Measurements from ENCODE around the gene FAM240A.

The FAM240A gene

DNA sequence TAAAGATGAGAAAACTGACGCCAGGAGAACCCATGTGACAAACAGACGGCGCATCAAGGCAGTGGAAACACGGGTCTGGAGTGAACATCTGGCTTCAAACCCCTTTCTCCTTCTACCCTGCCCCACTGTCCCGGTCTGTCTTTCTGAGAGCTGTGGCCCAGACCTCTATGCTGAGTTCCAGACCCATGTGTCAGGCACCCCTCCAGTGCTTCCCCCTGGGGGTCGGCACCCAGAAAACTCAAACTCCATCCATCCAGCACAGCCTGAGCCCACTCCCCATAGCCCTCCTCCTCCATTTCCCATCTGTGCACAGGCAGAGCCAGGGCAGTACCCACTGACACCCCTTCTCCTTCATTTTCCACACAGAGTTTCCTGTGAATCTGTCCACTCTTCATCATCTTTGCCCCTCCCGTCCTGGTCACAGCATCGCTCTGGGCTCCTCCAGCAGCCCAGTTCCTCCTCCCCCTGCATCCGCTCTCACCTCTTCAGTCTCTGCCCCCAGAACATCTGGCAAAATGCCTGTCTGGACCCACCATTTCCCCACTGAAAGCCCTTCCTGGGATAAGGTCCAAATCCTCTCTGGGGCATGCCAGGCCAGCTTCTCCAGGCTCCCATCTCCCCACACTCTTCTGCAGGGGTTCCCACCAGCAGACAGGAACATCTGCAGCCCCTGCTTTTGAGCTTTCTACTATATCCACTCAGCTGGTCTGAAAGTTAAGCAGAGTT, 2.9 kb downstream of the FAM240A start:
- Histone ChIP-seq H3K27me3 (ENCODE audit: control insufficient read depth in 1 of 2, insufficient read depth in 2 of 2, low read length in 2 of 2) (no peaks in the 10 kb centered on the region), H3K4me1 (ENCODE audit: insufficient read depth, low read length) (no peaks in the 10 kb centered on the region), H3K9ac (ENCODE audit: low read length) (no peak overlapping the region), H3K27ac (ENCODE audit: low read depth, low read length) (no peak overlapping the region), H3K9me3 (ENCODE audit: low read length) (no peaks in the 10 kb centered on the region), H3K4me3 (ENCODE audit: low read depth in 1 of 2, low read length in 2 of 2) (no peak overlapping the region), H3K36me3 (ENCODE audit: insufficient read depth, low read length) (no peaks in the 10 kb centered on the region)

DNA sequence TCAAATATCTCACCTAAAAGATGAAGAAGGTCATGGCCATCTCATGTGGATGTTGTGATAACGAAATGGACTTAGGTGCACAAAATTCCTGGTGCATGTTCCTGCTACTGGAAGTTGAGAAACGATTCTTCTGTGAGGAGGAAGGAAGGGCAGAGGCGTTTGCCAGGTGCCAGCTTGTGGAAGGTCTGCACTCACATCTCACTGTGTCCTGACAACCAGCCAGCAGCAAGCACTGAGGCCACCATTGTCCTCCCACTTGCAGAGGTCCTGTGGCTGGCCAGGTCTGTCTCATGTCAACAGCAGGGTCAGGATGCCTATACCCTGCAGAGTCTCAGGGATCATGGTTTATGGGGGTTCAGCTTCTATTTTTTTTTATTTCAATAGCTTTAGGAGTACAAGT, 3.7 kb downstream of the FAM240A start:
- Histone ChIP-seq H3K36me3 (ENCODE audit: insufficient read depth, low read length) (no peaks in the 10 kb centered on the region), H3K4me3 (ENCODE audit: low read depth in 1 of 2, low read length in 2 of 2) (no peak overlapping the region), H3K4me1 (ENCODE audit: insufficient read depth, low read length) (no peaks in the 10 kb centered on the region), H3K27ac (ENCODE audit: low read depth, low read length) (no peak overlapping the region), H3K9me3 (ENCODE audit: low read length) (no peaks in the 10 kb centered on the region), H3K27me3 (ENCODE audit: control insufficient read depth in 1 of 2, insufficient read depth in 2 of 2, low read length in 2 of 2) (no peaks in the 10 kb centered on the region), H3K9ac (ENCODE audit: low read length) (no peak overlapping the region)

DNA sequence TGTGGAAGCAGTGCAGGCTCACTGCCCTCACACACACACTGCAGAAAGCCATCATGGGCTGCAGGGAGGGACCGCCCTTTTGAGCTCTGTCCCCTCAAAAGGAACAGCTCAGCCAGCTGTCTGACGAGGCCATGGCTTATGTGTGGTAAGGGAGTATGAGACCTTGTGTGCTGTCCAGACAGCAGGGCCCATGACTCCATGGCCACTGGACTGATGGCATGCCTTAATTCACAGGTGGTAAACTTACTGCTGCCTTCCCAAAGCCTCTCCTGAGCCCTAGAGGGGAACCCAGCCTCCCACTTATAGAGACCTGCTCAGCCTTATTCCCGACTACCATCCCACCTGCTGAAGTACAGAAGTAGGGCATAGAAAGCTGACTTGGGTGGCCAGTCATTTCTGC, 5.6 kb downstream of the FAM240A start:
- Histone ChIP-seq H3K9me3 (ENCODE audit: low read length) (no peaks in the 10 kb centered on the region), H3K4me3 (ENCODE audit: low read depth in 1 of 2, low read length in 2 of 2) (no peak overlapping the region), H3K9ac (ENCODE audit: low read length) (no peak overlapping the region), H3K4me1 (ENCODE audit: insufficient read depth, low read length) (no peaks in the 10 kb centered on the region), H3K36me3 (ENCODE audit: insufficient read depth, low read length) (no peaks in the 10 kb centered on the region), H3K27ac (ENCODE audit: low read depth, low read length) (no peak overlapping the region), H3K27me3 (ENCODE audit: control insufficient read depth in 1 of 2, insufficient read depth in 2 of 2, low read length in 2 of 2) (no peaks in the 10 kb centered on the region)

DNA sequence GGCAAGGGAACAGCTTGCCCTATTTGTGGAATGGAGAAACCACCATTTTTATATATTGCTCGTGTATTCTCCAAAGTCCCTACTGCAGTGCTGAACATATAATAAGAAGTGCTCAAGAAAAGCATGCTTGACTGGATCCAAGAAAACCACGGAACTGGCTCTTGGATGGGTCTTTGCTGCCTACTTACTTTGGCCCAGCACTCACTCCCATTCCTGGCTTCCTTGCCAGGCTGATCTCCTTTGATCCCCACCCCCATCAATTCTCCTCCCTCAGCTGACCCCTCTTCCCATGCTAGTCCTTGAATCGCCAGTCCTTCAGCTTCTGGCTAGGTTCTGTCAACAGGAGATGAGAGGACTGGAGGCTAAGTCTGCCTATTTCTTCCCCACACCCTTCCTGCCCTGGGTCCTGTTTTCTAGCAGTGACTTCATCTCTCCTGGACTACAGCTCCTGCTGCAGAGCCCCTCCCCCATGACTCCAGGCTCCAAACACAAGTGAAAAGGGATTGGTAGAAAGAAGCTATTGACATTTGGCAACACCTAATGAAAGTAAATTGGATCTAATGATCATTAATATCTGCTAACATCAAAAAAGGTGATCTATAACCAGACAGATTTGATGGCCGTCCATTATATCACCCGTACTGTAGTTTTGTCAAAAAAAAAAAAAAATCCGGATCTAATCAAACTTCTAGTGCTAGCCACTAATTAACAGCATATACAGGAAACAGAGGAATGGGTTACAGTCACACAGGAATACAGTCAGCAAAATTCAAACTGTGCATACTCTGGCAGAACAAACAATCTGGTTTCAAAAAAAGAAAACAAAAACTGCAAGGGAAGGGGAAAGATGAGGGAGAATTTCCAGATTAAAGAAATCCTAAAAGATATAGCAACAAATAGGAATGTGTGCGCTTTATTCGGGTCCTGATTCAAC, 7.8 kb downstream of the FAM240A start:
- no peaks in the 10 kb centered on the region for H3K27me3 ChIP-seq (ENCODE audit: control insufficient read depth in 1 of 2, insufficient read depth in 2 of 2, low read length in 2 of 2)
- no peak overlapping the region for H3K27ac ChIP-seq (ENCODE audit: low read depth, low read length)
- no peaks in the 10 kb centered on the region for H3K36me3 ChIP-seq (ENCODE audit: insufficient read depth, low read length)
- no peak overlapping the region for H3K9ac ChIP-seq (ENCODE audit: low read length)
- no peaks in the 10 kb centered on the region for H3K9me3 ChIP-seq (ENCODE audit: low read length)
- H3K4me3 ChIP-seq (ENCODE audit: low read depth in 1 of 2, low read length in 2 of 2): no peak overlapping the region
- no peaks in the 10 kb centered on the region for H3K4me1 ChIP-seq (ENCODE audit: insufficient read depth, low read length)

DNA sequence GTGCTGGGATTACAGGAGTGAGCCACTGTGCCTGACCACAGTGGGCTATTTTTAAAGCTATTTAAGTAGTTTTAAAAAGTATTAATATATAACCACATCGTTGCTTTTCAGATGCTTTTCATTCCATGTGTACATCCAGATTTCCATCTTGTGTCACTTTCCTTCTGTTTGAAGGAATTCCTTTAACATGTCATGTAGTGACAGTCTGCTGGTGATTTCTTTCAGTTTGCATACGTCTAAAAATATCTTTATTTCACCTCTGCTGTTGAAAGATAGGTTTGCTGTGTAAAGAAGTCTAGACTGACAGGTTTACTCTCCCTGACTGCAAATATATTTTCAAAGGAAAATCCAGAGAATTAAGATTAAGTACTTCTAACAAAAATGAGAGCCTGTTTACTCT, 12.2 kb downstream of the FAM240A start:
- no peaks in the 10 kb centered on the region for H3K36me3 ChIP-seq (ENCODE audit: insufficient read depth, low read length)
- H3K27me3 ChIP-seq (ENCODE audit: control insufficient read depth in 1 of 2, insufficient read depth in 2 of 2, low read length in 2 of 2): no peaks in the 10 kb centered on the region
- no peaks in the 10 kb centered on the region for H3K9me3 ChIP-seq (ENCODE audit: low read length)
- peaks cover 6% of the 10 kb centered on the region for H3K4me1 ChIP-seq (ENCODE audit: insufficient read depth, low read length)
- no peak overlapping the region for H3K9ac ChIP-seq (ENCODE audit: low read length)
- no peak overlapping the region for H3K27ac ChIP-seq (ENCODE audit: low read depth, low read length)
- H3K4me3 ChIP-seq (ENCODE audit: low read depth in 1 of 2, low read length in 2 of 2): no peak overlapping the region

DNA sequence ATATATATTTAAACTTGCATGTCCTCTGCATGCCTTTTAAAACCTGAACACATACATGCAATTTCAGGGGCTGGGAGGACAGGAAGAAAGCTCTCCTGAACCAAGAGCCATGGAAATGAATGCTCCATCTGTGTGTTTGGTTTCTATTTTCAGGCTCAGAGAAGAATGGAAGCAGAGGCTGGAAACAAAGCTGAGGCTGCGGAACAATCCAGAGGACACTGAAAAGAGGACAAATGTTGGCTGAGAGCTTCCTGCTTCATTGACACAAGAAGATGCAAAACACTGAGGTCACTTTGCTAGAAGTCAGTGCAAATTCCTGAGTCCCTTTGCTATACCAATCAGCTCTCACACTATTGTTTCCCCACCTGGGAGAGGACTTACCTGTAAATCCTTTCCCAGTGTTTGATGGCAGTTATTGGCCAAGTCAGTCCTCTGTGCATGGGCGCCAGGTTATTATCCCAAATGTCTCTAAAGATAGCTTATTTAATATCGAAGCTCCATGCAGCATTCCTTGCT, 12.7 kb downstream of the FAM240A start:
- no peaks in the 10 kb centered on the region for H3K36me3 ChIP-seq (ENCODE audit: insufficient read depth, low read length)
- H3K9me3 ChIP-seq (ENCODE audit: low read length): no peaks in the 10 kb centered on the region
- no peak overlapping the region for H3K9ac ChIP-seq (ENCODE audit: low read length)
- H3K4me3 ChIP-seq (ENCODE audit: low read depth in 1 of 2, low read length in 2 of 2): no peak overlapping the region
- no peaks in the 10 kb centered on the region for H3K27me3 ChIP-seq (ENCODE audit: control insufficient read depth in 1 of 2, insufficient read depth in 2 of 2, low read length in 2 of 2)
- no peak overlapping the region for H3K27ac ChIP-seq (ENCODE audit: low read depth, low read length)
- H3K4me1 ChIP-seq (ENCODE audit: insufficient read depth, low read length): peaks cover 8% of the 10 kb centered on the region

DNA sequence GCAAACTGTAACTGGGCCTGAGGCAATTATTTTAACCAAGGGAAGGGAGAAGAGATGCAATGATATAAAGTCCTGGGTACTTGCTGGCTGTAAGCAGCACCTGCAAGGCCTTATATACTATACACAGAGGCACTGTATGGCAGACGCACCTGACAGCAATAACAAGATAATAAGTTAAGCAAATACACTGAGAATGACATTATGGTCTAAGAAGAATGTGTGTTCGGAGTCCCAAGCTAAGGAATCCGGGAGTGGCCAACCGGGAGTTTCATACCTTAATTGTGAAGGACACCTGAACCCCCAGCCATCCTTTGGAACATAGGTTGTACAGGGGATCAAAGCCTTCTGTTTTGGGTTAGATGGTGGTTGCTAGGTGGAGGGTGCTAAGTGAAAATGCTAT, 13.7 kb downstream of the FAM240A start:
- H3K4me3 ChIP-seq (ENCODE audit: low read depth in 1 of 2, low read length in 2 of 2): no peak overlapping the region
- no peak overlapping the region for H3K27ac ChIP-seq (ENCODE audit: low read depth, low read length)
- H3K36me3 ChIP-seq (ENCODE audit: insufficient read depth, low read length): no peaks in the 10 kb centered on the region
- no peaks in the 10 kb centered on the region for H3K9me3 ChIP-seq (ENCODE audit: low read length)
- H3K9ac ChIP-seq (ENCODE audit: low read length): no peak overlapping the region
- H3K4me1 ChIP-seq (ENCODE audit: insufficient read depth, low read length): peaks cover 8% of the 10 kb centered on the region
- H3K27me3 ChIP-seq (ENCODE audit: control insufficient read depth in 1 of 2, insufficient read depth in 2 of 2, low read length in 2 of 2): no peaks in the 10 kb centered on the region

DNA sequence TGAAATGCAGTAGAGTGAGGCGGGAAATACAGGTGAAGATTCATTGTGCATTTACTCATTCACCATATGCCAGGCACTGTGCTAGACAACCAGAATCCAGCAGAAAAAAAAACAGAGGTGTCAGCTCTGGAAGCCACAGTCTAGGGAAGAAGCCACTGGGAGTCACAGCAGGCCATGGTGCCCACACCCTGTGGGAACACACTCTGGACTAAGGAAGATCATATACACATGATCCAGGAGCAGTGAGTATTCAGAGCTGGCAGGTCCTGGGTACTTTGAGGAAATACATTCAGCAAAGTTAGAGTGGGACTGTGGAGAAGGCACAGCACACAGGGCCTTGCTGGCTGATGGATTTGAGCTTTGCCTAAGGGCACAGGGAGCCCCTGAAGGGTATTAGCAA, 14.8 kb downstream of the FAM240A start:
- Histone ChIP-seq H3K27me3 (ENCODE audit: control insufficient read depth in 1 of 2, insufficient read depth in 2 of 2, low read length in 2 of 2) (no peaks in the 10 kb centered on the region), H3K9ac (ENCODE audit: low read length) (no peak overlapping the region), H3K9me3 (ENCODE audit: low read length) (no peaks in the 10 kb centered on the region), H3K27ac (ENCODE audit: low read depth, low read length) (no peak overlapping the region), H3K4me1 (ENCODE audit: insufficient read depth, low read length) (peaks cover 8% of the 10 kb centered on the region), H3K4me3 (ENCODE audit: low read depth in 1 of 2, low read length in 2 of 2) (no peak overlapping the region), H3K36me3 (ENCODE audit: insufficient read depth, low read length) (no peaks in the 10 kb centered on the region)

DNA sequence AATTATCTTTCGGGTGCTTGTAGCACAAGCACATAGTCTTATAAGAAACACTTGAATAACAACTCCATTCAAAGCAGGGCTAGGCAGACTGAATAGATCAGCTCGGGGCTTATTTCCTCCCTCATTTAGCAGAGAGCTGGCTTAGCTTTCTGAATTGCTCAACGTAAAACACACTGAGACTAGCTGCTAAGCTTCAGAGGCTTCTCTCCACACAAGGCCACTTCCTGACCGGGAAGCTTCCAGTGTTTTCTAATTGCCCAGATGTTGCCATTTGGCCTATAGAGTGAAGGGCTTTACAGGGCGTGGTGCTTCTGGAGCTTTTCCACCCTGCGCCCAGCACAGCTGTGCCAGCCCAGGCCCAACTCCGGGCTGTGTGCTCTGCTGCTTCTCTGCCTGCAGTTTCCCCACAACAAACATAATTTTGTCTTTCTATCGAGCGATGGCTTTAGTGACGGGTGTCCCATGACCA, 16.6 kb downstream of the FAM240A start:
- H3K9ac ChIP-seq (ENCODE audit: low read length): no peak overlapping the region
- H3K27me3 ChIP-seq (ENCODE audit: control insufficient read depth in 1 of 2, insufficient read depth in 2 of 2, low read length in 2 of 2): no peaks in the 10 kb centered on the region
- no peak overlapping the region for H3K27ac ChIP-seq (ENCODE audit: low read depth, low read length)
- no peak overlapping the region for H3K4me3 ChIP-seq (ENCODE audit: low read depth in 1 of 2, low read length in 2 of 2)
- no peaks in the 10 kb centered on the region for H3K36me3 ChIP-seq (ENCODE audit: insufficient read depth, low read length)
- H3K9me3 ChIP-seq (ENCODE audit: low read length): no peaks in the 10 kb centered on the region
- H3K4me1 ChIP-seq (ENCODE audit: insufficient read depth, low read length): peaks cover 8% of the 10 kb centered on the region

DNA sequence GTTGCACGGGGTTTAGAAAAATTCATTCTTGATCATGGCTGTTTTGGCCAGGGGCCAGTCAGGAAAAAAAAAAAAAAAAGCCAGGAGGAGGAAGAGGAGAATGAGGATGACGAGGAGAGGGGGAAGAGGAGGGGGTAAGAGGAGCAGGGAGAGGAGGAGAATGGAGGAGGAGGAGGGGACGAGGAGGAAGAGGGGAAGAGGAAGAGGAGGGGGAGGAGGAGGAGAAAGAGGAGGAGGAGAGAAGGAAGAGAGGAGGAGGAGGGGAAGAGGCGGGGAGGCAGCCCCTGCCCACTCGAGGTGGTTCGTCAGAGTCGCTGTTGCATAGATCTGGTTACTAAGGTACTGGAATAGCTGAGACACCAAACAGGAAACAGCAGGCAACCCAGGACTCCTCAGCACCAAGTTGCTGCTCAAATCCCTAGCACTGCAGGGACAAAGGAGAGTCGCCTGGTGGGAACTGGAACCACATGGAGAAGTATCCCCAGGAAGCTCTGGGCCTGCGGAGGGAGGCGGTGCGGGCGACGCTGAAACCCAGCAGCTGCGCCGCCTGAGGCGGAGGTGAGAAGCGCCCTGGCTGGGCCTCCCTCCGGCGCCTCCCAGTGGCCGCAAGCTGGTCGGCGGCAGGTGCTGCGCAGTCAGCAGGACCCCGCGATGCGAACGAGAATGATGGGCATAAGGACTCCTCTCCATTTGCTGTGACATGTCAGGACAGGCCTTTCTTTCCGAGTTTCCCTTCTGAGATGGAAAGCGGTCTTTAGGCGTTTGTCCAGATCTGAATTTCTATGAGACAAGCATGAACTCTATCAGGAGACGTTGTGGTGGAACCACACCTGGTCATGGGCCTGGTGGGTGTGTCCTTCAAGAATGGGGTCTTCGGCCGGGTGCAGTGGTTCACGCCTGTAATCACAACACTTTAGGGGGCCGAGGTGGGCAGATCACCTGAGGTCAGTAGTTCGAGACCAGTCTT, 17.5 kb downstream of the FAM240A start:
- Histone ChIP-seq H3K36me3 (ENCODE audit: insufficient read depth, low read length) (no peaks in the 10 kb centered on the region), H3K4me3 (ENCODE audit: low read depth in 1 of 2, low read length in 2 of 2) (peak overlapping the region; percentile 9 to 50)

DNA sequence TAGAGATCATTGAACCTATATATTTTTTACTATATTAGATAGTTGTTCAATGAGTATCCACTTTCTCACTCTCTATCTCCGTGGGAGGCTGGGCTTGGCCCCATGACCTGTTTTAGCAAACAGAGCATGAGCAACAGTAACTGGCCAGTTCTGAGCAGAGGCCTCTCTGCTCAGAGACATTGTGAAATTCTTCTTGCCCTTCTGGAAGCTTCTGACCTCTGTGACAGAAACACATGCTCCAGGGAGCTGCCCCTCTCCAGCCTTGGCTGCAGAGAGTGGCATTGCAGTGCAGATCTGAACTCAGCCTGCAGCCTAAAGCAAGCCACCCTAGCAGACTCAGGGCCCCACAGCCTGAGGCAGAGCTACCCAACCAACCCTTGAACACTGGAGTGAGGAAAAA, 20.5 kb downstream of the FAM240A start:
- Histone ChIP-seq H3K27ac (ENCODE audit: low read depth, low read length) (no peak overlapping the region), H3K9me3 (ENCODE audit: low read length) (no peaks in the 10 kb centered on the region), H3K27me3 (ENCODE audit: control insufficient read depth in 1 of 2, insufficient read depth in 2 of 2, low read length in 2 of 2) (no peaks in the 10 kb centered on the region), H3K9ac (ENCODE audit: low read length) (no peak overlapping the region), H3K4me3 (ENCODE audit: low read depth in 1 of 2, low read length in 2 of 2) (no peak overlapping the region), H3K4me1 (ENCODE audit: insufficient read depth, low read length) (peaks cover 8% of the 10 kb centered on the region), H3K36me3 (ENCODE audit: insufficient read depth, low read length) (no peaks in the 10 kb centered on the region)

More for the DNA sequence above, 17.5 kb downstream of the FAM240A start:
- no peak overlapping the region for H3K27ac ChIP-seq (ENCODE audit: low read depth, low read length)
- no peaks in the 10 kb centered on the region for H3K9me3 ChIP-seq (ENCODE audit: low read length)
- H3K4me1 ChIP-seq (ENCODE audit: insufficient read depth, low read length): peaks cover 8% of the 10 kb centered on the region
- H3K9ac ChIP-seq (ENCODE audit: low read length): peak overlapping the region; percentile 25
- no peaks in the 10 kb centered on the region for H3K27me3 ChIP-seq (ENCODE audit: control insufficient read depth in 1 of 2, insufficient read depth in 2 of 2, low read length in 2 of 2)

All from muscle layer of colon (tissue), 2 donors.